OCI-LY1 (cell line): ENCODE data around the gene EIF2AK2.

ENCODE experiments used
- EZH2 ChIP-seq: fragments of 200-600 bp; sonication (generic), shearing (Covaris generic); IDR thresholded peaks from 2 replicates; pipeline ENCODE4 v1.8.0; 2017; ENCODE audit warnings: borderline replicate concordance, mixed run types, mild to moderate bottlenecking, antibody characterized with exemption, low read length, moderate library complexity, mixed read lengths
- TF ChIP-seq, protein P1 (sequence below): fragments of 200-600 bp; sonication (generic), shearing (Covaris generic); IDR thresholded peaks from 2 replicates; pipeline ENCODE4 v1.5.1; 2017; ENCODE audit warnings: mild to moderate bottlenecking, antibody characterized with exemption, low read length, moderate library complexity, mixed read lengths

DNA sequence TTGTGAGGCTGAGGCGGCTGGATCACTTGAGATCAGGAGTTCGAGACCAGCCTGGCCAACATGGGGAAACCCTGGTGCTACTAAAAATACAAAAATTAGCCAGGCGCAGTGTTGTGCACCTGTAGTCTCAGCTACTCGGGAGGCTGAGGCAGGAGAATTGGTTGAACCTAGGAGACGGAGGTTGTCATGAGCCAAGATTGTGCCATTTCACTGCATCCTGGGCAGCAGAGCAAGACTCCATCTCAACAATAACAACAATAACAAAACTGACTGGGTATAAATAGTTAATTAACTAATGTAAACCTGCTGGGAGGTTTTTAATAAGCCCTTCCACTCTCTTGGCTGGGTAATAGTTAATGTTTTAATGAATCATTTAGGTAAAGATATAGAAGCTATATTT, 23.9 kb upstream of the EIF2AK2 start:
- TF ChIP-seq, protein P1, sequence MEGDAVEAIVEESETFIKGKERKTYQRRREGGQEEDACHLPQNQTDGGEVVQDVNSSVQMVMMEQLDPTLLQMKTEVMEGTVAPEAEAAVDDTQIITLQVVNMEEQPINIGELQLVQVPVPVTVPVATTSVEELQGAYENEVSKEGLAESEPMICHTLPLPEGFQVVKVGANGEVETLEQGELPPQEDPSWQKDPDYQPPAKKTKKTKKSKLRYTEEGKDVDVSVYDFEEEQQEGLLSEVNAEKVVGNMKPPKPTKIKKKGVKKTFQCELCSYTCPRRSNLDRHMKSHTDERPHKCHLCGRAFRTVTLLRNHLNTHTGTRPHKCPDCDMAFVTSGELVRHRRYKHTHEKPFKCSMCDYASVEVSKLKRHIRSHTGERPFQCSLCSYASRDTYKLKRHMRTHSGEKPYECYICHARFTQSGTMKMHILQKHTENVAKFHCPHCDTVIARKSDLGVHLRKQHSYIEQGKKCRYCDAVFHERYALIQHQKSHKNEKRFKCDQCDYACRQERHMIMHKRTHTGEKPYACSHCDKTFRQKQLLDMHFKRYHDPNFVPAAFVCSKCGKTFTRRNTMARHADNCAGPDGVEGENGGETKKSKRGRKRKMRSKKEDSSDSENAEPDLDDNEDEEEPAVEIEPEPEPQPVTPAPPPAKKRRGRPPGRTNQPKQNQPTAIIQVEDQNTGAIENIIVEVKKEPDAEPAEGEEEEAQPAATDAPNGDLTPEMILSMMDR = no peak
- no peak for TF ChIP-seq EZH2
